Measurements from ENCODE around the gene BMP15.

GRCh38 chrX:50893047-50893446, 17.5 kb upstream of the BMP15 start:
- no peak for TF ChIP-seq CTCF (IDR thresholded peaks at IDR 0.05)
- TF ChIP-seq POLR2A (IDR thresholded peaks at IDR 0.05) = no peak
